ENCODE data around the gene RBM26. TPM values are rescaled to one million over a fixed set of nuclear protein-coding genes. Genes with fewer than 3 reads are reported as not detected.

Gene RBM26
- total RNA-seq, 2 donors from 2014 or later = 29.0 to 45.9 TPM

GRCh38 chr13:79434556-79434955 is 28.5 kb upstream of the RBM26 start:
- H3K9me3 ChIP-seq = no peaks in the 10 kb centered on the region
- no peak for DNase-seq (ENCODE audit: low spot score)
- H3K4me3 ChIP-seq = no peak overlapping the region
- no peaks in the 10 kb centered on the region for H3K4me1 ChIP-seq (replicated peaks)
- intact Hi-C loops (cut with DNase I) = loop anchor here (5.0 kb wide), 1 partner anchor 103 kb away; no protein-coding TSS in a partner anchor
- no peaks in the 10 kb centered on the region for H3K36me3 ChIP-seq
- TF ChIP-seq POLR2AphosphoS5 (IDR thresholded peaks at IDR 0.05) = no peak
- H3K27me3 ChIP-seq (replicated peaks; ENCODE audit: insufficient read depth) = no peaks in the 10 kb centered on the region
- whole genome bisulfite sequencing = 77% methylated on average over 1 of the region's 1 CpG
- H3K27ac ChIP-seq = no peak overlapping the region

- Histone ChIP-seq H3K27ac (no peak overlapping the region), H3K4me1 (replicated peaks) (no peaks in the 10 kb centered on the region), H3K36me3 (no peaks in the 10 kb centered on the region), H3K27me3 (replicated peaks; ENCODE audit: insufficient read depth) (no peaks in the 10 kb centered on the region), H3K9me3 (no peaks in the 10 kb centered on the region), H3K4me3 (no peak overlapping the region)
- 90% methylated on average over 11 of the region's 11 CpGs for WGBS
- DNase-seq (ENCODE audit: low spot score) = no peak
- TF ChIP-seq POLR2A (IDR thresholded peaks at IDR 0.05) (no peak), CTCF (IDR thresholded peaks at IDR 0.05) (no peak), POLR2AphosphoS5 (IDR thresholded peaks at IDR 0.05) (no peak)
- intact Hi-C loops (cut with DNase I) = loop anchor here (5.0 kb wide), 1 partner anchor 104 kb away; no protein-coding TSS in a partner anchor
Measured at GRCh38 chr13:79432992-79433391, 26.9 kb upstream of the RBM26 start.

GRCh38 chr13:79432086-79432485 is 26.0 kb upstream of the RBM26 start:
- Histone ChIP-seq H3K9me3 (no peaks in the 10 kb centered on the region), H3K4me1 (replicated peaks) (no peaks in the 10 kb centered on the region), H3K36me3 (no peaks in the 10 kb centered on the region), H3K27me3 (replicated peaks; ENCODE audit: insufficient read depth) (no peaks in the 10 kb centered on the region), H3K27ac (no peak overlapping the region), H3K4me3 (no peak overlapping the region)
- intact Hi-C loops (cut with DNase I) = loop anchor here (5.0 kb wide), 1 partner anchor 105 kb away; no protein-coding TSS in a partner anchor
- no peak for DNase-seq (ENCODE audit: low spot score)
- no peak for TF ChIP-seq POLR2AphosphoS5 (IDR thresholded peaks at IDR 0.05)
- no peak for TF ChIP-seq CTCF (IDR thresholded peaks at IDR 0.05)
- no peak for TF ChIP-seq POLR2A (IDR thresholded peaks at IDR 0.05)
- WGBS = 90% methylated on average over 6 of the region's 6 CpGs

- no peaks in the 10 kb centered on the region for H3K36me3 ChIP-seq
- no peak for DNase-seq (ENCODE audit: low spot score)
- no peaks in the 10 kb centered on the region for H3K9me3 ChIP-seq
- H3K4me3 ChIP-seq = no peak overlapping the region
- no peaks in the 10 kb centered on the region for H3K27me3 ChIP-seq (replicated peaks; ENCODE audit: insufficient read depth)
- TF ChIP-seq CTCF (IDR thresholded peaks at IDR 0.05) (no peak), POLR2A (IDR thresholded peaks at IDR 0.05) (no peak), POLR2AphosphoS5 (IDR thresholded peaks at IDR 0.05) (no peak)
- no peaks in the 10 kb centered on the region for H3K4me1 ChIP-seq (replicated peaks)
- intact Hi-C loops (cut with DNase I) = no loop called here
- no peak overlapping the region for H3K27ac ChIP-seq
Measured at GRCh38 chr13:79429309-79429708, 23.3 kb upstream of the RBM26 start.

- no peak for TF ChIP-seq CTCF (IDR thresholded peaks at IDR 0.05)
- no peak for TF ChIP-seq POLR2A (IDR thresholded peaks at IDR 0.05)
- Histone ChIP-seq H3K4me1 (replicated peaks) (no peaks in the 10 kb centered on the region), H3K27ac (no peak overlapping the region), H3K36me3 (no peaks in the 10 kb centered on the region), H3K9me3 (no peaks in the 10 kb centered on the region), H3K27me3 (replicated peaks; ENCODE audit: insufficient read depth) (no peaks in the 10 kb centered on the region), H3K4me3 (no peak overlapping the region)
- WGBS = 46% methylated on average over 2 of the region's 2 CpGs
- intact Hi-C loops (cut with DNase I) = no loop called here
- no peak for DNase-seq (ENCODE audit: low spot score)
Measured at GRCh38 chr13:79427883-79428282, 21.8 kb upstream of the RBM26 start.

All from prostate gland (tissue), 2 donors.